Measurements from ENCODE around the gene KRIT1. TPM values are rescaled to one million over a fixed set of nuclear protein-coding genes. Genes with fewer than 3 reads are reported as not detected.

KRIT1 gene
- total RNA-seq: 10 to 100 TPM; 28.6 to 30.2 TPM

DNA sequence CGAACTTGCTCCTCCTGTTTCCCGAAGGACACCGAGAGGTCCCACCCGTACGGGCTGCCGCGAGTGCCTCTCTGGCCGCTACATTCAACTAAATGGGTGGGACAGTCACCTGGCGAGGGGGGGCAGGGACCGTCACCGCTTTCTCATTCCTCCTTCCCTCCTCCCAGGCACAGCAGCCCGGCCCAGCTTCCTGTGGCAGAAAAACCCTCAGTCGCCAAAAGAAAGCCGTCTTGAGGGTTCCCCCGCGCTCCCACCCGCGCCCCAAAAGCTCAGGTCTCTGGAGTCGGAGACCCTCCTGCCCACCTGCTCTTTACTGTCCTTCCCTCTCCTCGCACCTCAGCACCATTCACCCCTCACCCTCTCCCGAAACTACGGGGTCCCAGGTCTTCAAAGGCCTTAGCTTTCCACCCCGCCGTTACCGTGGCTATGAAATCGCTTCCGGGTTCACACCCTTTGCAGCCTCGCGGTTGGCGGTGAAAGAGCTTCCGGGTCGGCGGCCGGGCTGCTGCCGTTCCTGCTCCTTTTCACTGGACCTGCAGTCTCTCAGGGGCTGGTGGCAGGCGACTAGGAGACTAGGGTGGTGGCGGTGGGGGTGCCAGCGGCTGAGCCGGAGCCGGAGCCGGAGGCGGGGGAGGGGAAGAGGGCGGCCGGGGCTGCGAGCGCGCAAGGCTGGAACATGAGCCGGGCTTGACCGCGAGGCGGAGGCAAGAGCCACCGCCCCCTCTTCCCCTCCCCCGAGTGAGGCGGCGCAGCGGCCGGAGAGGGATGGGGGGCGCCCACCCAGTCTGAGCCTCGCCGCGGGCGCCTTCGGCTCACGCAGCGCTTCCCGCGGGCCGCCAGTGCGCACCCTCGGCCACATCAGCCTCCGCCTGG is at the start of gene KRIT1, which contains the start of gene ANKIB1:
Gene KRIT1 (minus strand): TSS at position 428 of the 873 bp plus-strand sequence. CDS start 3,779 bp downstream, outside the sequence.
Gene ANKIB1 (plus strand): TSS at position 488 of the 873 bp plus-strand sequence. CDS start 49,005 bp downstream, outside the sequence.
- no peaks in the 10 kb centered on the region for H3K27me3 Mint-ChIP-seq
- peak within 1 kb of the TSS; percentile 99 for H3K27ac Mint-ChIP-seq
- DNase-seq: peak; percentile 92
- H3K4me1 Mint-ChIP-seq (ENCODE audit: low read depth): peaks cover 34% of the 10 kb centered on the region
- ChIA-PET CTCF (interaction anchor here (1.0 to 4.0 kb wide), 5 partner anchors 32 to 202 kb away, joined by 3 to 30 read pairs (median 5); partner anchors contain the start of gene GATAD1), POLR2A (interaction anchor here (0.6 to 1.9 kb wide), 12 partner anchors 12 to 1900 kb away, joined by 3 to 9 read pairs (median 4); partner anchors contain the start of genes GATAD1 and GTPBP10)
- no peaks in the 10 kb centered on the region for H3K9me3 Mint-ChIP-seq
- peak; percentile 80 for ATAC-seq
- H3K4me3 Mint-ChIP-seq: peak within 1 kb of the TSS; percentile 100
- peaks cover 16% of the 10 kb centered on the region for H3K36me3 Mint-ChIP-seq (ENCODE audit: low read depth)
- TF ChIP-seq CTCF (IDR thresholded peaks at IDR 0.05): no peak
- intact Hi-C loops (cut with micrococcal nuclease): no loop called here

DNA sequence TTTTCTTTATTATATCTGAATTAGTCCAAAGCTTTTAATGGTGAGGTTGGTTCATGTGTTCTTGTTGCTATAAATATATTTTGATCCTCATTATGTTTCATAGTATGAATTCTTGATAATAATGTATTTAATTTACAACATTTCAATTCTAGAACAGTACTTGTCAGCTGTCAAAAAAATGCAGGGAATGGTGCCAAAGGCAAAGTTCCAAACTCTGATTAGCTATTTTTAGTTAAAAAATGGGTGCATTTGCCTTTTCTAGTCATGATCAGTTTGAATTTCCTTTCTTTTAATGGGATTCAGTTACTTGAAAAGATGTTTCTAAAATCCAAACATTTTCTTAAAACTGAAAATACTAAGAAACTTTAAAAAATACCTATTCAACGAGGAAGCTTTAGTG is 49.7 kb upstream of the KRIT1 start:
- Mint-ChIP-seq H3K4me1 (ENCODE audit: low read depth) (peaks cover 16% of the 10 kb centered on the region), H3K9me3 (no peaks in the 10 kb centered on the region), H3K4me3 (no peak overlapping the region), H3K27ac (no peak overlapping the region), H3K27me3 (no peaks in the 10 kb centered on the region), H3K36me3 (ENCODE audit: low read depth) (peaks cover 17% of the 10 kb centered on the region)
- no peak for ATAC-seq
- CTCF ChIA-PET: interaction anchor here (0.7 to 1.4 kb wide), 3 partner anchors 16 to 50 kb away, joined by 3 to 7 read pairs (median 4); partner anchors contain the start of genes ANKIB1 and KRIT1
- DNase-seq: no peak
- POLR2A ChIA-PET: no interaction called here
- intact Hi-C loops (cut with micrococcal nuclease): no loop called here
- TF ChIP-seq CTCF (IDR thresholded peaks at IDR 0.05): no peak

- Mint-ChIP-seq H3K36me3 (ENCODE audit: low read depth) (peaks cover 14% of the 10 kb centered on the region), H3K9me3 (no peaks in the 10 kb centered on the region), H3K4me3 (no peak overlapping the region), H3K4me1 (ENCODE audit: low read depth) (peaks cover 18% of the 10 kb centered on the region), H3K27ac (no peak overlapping the region), H3K27me3 (no peaks in the 10 kb centered on the region)
- no peak for ATAC-seq
- no peak for TF ChIP-seq CTCF (IDR thresholded peaks at IDR 0.05)
- intact Hi-C loops (cut with micrococcal nuclease): no loop called here
- ChIA-PET POLR2A (no interaction called here), CTCF (interaction anchor here (1.5 kb wide), 1 partner anchor 154 kb away, joined by 5 read pairs; the partner anchor contains the start of gene GATAD1)
- no peak for DNase-seq
These were observed 48.3 kb upstream of the KRIT1 start for GRCh38 chr7:92293896-92294590.

DNA sequence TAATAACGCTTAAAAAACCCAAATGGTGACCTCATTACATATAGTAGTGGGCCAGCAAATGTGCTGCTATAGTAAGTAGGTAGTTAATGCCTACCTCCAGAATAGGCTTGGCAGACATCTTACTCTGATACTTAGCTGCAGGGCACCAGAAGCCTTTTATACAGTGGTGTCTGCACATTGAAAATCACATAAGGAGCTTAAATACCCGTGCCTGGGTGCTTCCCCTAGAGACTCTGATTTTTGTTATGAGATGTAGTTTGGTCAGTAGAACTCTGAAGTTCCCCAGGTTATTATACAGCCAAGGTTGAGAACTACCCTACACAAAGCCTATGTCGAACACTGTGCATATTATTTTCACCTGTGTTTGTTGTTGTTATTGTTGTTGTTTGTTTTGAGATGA is 47.3 kb upstream of the KRIT1 start:
- H3K27ac Mint-ChIP-seq: no peak overlapping the region
- no peaks in the 10 kb centered on the region for H3K27me3 Mint-ChIP-seq
- H3K4me1 Mint-ChIP-seq (ENCODE audit: low read depth): peaks cover 18% of the 10 kb centered on the region
- TF ChIP-seq CTCF (IDR thresholded peaks at IDR 0.05): no peak
- DNase-seq: no peak
- peaks cover 10% of the 10 kb centered on the region for H3K36me3 Mint-ChIP-seq (ENCODE audit: low read depth)
- POLR2A ChIA-PET: no interaction called here
- no peak for ATAC-seq
- no peaks in the 10 kb centered on the region for H3K9me3 Mint-ChIP-seq
- H3K4me3 Mint-ChIP-seq: no peak overlapping the region
- intact Hi-C loops (cut with micrococcal nuclease): no loop called here
- CTCF ChIA-PET: interaction anchor here (1.5 kb wide), 1 partner anchor 155 kb away, joined by 5 read pairs; the partner anchor contains the start of gene GATAD1
